Measurements from ENCODE around the gene IL12RB2.

The IL12RB2 gene

DNA sequence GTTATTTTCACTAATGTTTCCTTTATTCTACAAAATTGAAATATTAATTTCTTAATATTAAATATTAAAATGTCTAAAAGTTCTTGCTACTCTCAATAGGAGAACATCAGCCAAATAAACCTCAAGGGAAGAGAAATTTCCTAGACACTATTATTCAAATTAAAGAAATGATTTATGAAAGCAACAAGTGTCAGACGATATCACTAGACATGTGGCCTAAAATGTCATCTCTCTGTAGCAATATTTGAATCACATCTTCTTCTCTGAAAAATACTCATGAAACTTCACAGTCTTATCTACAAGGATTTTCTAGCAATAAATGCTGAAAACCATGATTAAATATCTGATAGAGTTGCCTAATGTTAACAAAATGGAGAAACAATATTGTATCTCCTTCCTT is 125.1 kb downstream of the IL12RB2 start:
- Histone ChIP-seq H3K36me3 (ENCODE audit: control insufficient read depth in 2 of 2, insufficient read depth in 1 of 2, low read length in 2 of 2) (peaks cover 0 to 19% of the 10 kb centered on the region in 2 experiments; a peak in 1 of 3 replicates), H3K27ac (ENCODE audit: extremely low read depth, low read depth, low read length) (no peak overlapping the region), H3K9me3 (ENCODE audit: control insufficient read depth, insufficient read depth, low read depth, low read length) (no peaks in the 10 kb centered on the region), H3K4me1 (ENCODE audit: control insufficient read depth, insufficient read depth, low read length) (peaks cover 9% of the 10 kb centered on the region), H3K4me3 (ENCODE audit: low read depth, low read length) (no peak overlapping the region)
- TF ChIP-seq KLF10 (tag by site-specific recombination; IDR thresholded peaks at IDR 0.05) (no peak), SCRT2 (tag by site-specific recombination; IDR thresholded peaks at IDR 0.05) (peak; percentile 95), SCRT1 (tag by site-specific recombination; IDR thresholded peaks at IDR 0.05; ENCODE audit: borderline replicate concordance) (peak; percentile 10; the same call in 1 of the 2 replicates)
- ChIA-PET CTCF (interaction anchor here (0.6 to 1.7 kb wide), 5 partner anchors 9 to 661 kb away, joined by 3 to 13 read pairs (median 4); no protein-coding TSS in a partner anchor), POLR2A (interaction anchor here (1.2 kb wide), 1 partner anchor 27 kb away, joined by 3 read pairs; no protein-coding TSS in a partner anchor)

GRCh38 chr1:67433837-67434236 is 126.2 kb downstream of the IL12RB2 start:
- no peaks in the 10 kb centered on the region for H3K9me3 ChIP-seq (ENCODE audit: control insufficient read depth, insufficient read depth, low read depth, low read length)
- ChIA-PET POLR2A (no interaction called here), CTCF (no interaction called here)
- no peak for TF ChIP-seq ZBTB20 (tag by site-specific recombination; IDR thresholded peaks at IDR 0.05)
- TF ChIP-seq ZNF280D (tag by site-specific recombination; IDR thresholded peaks at IDR 0.05) = no peak
- no peak for TF ChIP-seq HOXC10 (CRISPR knock-in tag; IDR thresholded peaks at IDR 0.05)
- no peak for TF ChIP-seq ZNF571 (tag by site-specific recombination; IDR thresholded peaks at IDR 0.05)
- TF ChIP-seq, protein P1, sequence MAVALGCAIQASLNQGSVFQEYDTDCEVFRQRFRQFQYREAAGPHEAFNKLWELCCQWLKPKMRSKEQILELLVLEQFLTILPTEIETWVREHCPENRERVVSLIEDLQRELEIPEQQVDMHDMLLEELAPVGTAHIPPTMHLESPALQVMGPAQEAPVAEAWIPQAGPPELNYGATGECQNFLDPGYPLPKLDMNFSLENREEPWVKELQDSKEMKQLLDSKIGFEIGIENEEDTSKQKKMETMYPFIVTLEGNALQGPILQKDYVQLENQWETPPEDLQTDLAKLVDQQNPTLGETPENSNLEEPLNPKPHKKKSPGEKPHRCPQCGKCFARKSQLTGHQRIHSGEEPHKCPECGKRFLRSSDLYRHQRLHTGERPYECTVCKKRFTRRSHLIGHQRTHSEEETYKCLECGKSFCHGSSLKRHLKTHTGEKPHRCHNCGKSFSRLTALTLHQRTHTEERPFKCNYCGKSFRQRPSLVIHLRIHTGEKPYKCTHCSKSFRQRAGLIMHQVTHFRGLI (tag by site-specific recombination; IDR thresholded peaks at IDR 0.05) = peak; percentile 37; the same call in 1 of the 2 replicates
- TF ChIP-seq ZNF362 (tag by site-specific recombination; IDR thresholded peaks at IDR 0.05) = 0 out of 2 replicates have a peak, but pooled peaks have one; percentile 26
- no peak for TF ChIP-seq ZNF561 (tag by site-specific recombination; IDR thresholded peaks at IDR 0.05; ENCODE audit: borderline replicate concordance)
- TF ChIP-seq ZNF2 (tag by site-specific recombination; IDR thresholded peaks at IDR 0.05) = no peak
- peak; percentile 50; the same call in 1 of the 2 replicates for TF ChIP-seq MZF1 (tag by site-specific recombination; IDR thresholded peaks at IDR 0.05; ENCODE audit: borderline replicate concordance)
- H3K4me3 ChIP-seq (ENCODE audit: low read depth, low read length) = no peak overlapping the region
- H3K36me3 ChIP-seq (ENCODE audit: control insufficient read depth in 2 of 2, insufficient read depth in 1 of 2, low read length in 2 of 2) = peaks cover 0 to 9% of the 10 kb centered on the region in 2 experiments; a peak in 1 of 3 replicates
- H3K4me1 ChIP-seq (ENCODE audit: control insufficient read depth, insufficient read depth, low read length) = peaks cover 9% of the 10 kb centered on the region
- H3K27ac ChIP-seq (ENCODE audit: extremely low read depth, low read depth, low read length) = no peak overlapping the region

- Histone ChIP-seq H3K9me3 (ENCODE audit: control insufficient read depth, insufficient read depth, low read depth, low read length) (no peaks in the 10 kb centered on the region), H3K27ac (ENCODE audit: extremely low read depth, low read depth, low read length) (no peak overlapping the region), H3K4me3 (ENCODE audit: low read depth, low read length) (no peak overlapping the region), H3K4me1 (ENCODE audit: control insufficient read depth, insufficient read depth, low read length) (peaks cover 9% of the 10 kb centered on the region), H3K36me3 (ENCODE audit: control insufficient read depth in 2 of 2, insufficient read depth in 1 of 2, low read length in 2 of 2) (peaks cover 0 to 2% of the 10 kb centered on the region in 2 experiments; a peak in 1 of 3 replicates)
- ChIA-PET POLR2A (no interaction called here), CTCF (no interaction called here)
- TF ChIP-seq ZNF148 (tag by site-specific recombination; IDR thresholded peaks at IDR 0.05; ENCODE audit: borderline replicate concordance) (no peak), ZNF639 (tag by site-specific recombination; IDR thresholded peaks at IDR 0.05) (no peak), FEZF1 (tag by site-specific recombination; IDR thresholded peaks at IDR 0.05) (peak; percentile 91), OVOL3 (tag by site-specific recombination; IDR thresholded peaks at IDR 0.05) (peak; percentile 57; the same call in 1 of the 2 replicates), SP7 (tag by site-specific recombination; IDR thresholded peaks at IDR 0.05) (peak; percentile 57), ZSCAN4 (tag by site-specific recombination; IDR thresholded peaks at IDR 0.05) (no peak), ZNF768 (tag by site-specific recombination; IDR thresholded peaks at IDR 0.05) (no peak)
- TF ChIP-seq, protein P2, sequence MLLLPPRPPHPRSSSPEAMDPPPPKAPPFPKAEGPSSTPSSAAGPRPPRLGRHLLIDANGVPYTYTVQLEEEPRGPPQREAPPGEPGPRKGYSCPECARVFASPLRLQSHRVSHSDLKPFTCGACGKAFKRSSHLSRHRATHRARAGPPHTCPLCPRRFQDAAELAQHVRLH (tag by site-specific recombination; IDR thresholded peaks at IDR 0.05) = no peak
Measured at GRCh38 chr1:67434491-67434890, 126.8 kb downstream of the IL12RB2 start.

All from HEK293 (cell line).